GM19395 (cell line): ENCODE data around the gene JOSD2.
"Not testable (repeated sequence)": the region's sequence is repeated elsewhere in the genome, so short reads cannot be mapped to it uniquely, and the experiment has no call there.

Experiments
- ATAC-seq: cut with Tn5 transposase; IDR thresholded peaks from one replicate; pipeline ENCODE4 v1.9.1; 2021; ENCODE audit warnings: mild to moderate bottlenecking, moderate library complexity; ENCODE audit not compliant: unreplicated experiment

The JOSD2 gene

DNA sequence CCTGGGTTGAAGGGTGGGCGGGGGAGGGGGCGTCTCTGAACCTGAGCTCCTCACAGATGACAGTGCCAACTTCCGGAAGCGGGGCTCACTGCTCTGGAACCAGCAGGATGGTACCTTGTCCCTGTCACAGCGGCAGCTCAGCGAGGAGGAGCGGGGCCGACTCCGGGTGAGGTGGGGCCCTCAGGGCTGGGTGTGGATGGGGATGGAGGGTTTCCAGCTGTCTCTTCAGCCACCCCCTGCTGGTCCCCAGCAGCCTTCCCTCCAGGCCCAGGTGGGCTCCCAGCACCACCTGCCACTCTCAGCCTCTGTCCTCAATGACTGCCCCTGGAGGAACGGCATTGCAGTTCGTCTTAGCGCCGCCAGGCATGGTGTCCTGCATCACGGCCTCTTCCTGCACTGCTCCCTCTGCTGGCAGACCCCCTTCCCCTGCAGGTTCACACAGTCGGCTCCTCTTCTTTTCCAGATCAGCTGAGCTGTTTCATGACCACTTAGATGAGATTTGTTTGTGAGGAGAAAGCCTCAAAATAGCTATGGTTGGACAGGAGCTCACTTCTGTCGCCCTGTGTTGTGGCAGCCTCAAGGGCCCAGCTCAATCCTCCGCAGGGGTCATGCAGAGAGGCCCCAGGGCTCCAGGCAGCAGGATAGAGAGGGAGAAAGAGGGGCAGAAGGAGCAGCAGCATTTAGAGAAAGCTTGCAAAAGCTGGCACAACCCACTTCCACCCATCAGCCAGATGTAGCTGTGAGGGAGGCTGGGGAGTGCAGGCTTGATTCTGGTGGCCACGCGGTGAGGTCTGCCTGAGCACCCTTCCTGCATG lies 31.9 kb downstream of the JOSD2 start:
- no peak for ATAC-seq

DNA sequence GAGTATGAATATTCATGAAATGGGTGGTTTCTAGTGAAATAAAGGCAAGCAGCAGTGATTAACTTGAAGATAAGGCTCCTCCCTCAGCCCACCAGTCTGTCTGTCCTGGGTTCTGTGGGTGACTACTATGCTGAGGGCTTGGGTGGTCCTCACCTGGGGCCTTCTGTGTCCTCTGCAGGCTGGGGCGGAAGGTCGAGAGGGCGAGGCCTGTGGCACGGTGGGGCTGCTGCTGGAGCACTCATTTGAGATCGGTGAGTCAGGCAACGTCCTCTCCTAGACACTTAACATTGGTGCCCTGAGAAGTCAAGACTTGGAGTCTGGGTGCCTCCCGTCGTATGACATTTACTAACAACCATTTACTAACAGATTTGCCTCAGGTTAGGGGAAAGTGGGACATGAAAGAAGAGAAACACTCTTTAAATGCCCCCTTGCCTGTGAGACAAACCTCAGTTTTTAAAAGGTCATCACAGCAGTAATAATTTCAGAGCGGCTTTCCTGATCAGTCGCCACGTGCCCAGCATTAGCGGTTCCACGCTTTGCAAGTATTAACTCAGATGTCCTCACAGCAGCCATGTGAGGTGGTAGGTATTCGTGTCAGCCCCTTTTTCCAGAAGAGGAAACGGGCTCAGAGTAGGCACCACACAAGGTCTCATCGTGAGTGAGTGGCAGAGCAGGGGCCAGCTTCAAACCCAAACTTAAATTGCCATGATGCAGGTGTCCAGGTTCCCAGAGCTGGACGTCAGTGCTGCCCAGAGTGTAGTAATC lies 33.1 kb downstream of the JOSD2 start:
- ATAC-seq = no peak

DNA sequence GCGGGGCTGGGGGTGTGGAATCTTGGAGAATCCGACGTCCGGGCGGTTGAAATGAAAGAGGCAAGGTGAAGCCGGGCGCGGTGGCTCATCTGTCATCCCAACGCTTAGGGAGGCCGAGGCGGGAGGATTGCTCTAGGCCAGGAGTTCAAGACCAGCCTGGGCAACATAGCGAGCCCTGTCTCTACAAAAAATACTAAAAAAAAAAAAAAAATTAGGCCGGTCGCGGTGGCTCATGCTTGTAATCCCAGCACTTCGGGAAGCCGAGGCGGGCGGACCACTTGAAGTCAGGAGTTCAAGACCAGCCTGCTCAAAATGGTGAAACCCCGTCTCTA lies 34.1 kb downstream of the JOSD2 start:
- no peak for ATAC-seq

DNA sequence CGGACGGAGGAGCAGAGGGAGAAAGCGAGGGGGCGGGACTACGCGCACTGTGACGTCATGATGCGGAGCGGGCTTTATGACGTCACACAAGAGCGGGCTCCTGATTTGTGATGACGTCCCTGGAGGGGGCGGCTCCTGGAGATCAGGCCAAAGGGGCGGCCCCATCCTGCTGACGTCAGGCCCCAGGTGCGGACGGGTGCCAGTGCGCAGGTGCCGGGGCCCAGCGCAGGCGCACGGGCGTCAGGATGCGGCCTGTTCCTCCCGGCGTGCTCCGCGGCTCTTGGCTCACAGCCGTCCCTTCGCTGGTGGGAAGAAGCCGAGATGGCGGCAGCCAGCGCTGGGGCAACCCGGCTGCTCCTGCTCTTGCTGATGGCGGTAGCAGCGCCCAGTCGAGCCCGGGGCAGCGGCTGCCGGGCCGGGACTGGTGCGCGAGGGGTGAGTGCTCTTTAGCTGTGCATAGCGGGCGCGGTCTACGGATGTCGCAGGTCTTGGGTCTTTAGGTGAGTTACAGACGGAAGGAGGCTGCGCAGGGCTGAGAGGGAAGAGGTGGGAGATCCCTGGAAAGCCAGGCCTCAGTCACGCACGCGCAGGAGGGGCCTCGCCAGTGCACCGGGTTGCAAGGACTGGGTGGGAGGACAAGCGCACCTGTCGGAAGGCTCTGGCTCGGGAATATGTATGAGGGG lies 34.6 kb downstream of the JOSD2 start, which contains the start of the genes EMC10 and GARIN5A:
TSS of gene EMC10 (plus strand) at position 284 of the 683 bp plus-strand sequence. CDS start at position 322, 38 bp downstream.
TSS of gene GARIN5A (minus strand) at position 625 of the 683 bp plus-strand sequence. CDS start at position 165, 460 bp downstream.
- ATAC-seq = peak; percentile 81

DNA sequence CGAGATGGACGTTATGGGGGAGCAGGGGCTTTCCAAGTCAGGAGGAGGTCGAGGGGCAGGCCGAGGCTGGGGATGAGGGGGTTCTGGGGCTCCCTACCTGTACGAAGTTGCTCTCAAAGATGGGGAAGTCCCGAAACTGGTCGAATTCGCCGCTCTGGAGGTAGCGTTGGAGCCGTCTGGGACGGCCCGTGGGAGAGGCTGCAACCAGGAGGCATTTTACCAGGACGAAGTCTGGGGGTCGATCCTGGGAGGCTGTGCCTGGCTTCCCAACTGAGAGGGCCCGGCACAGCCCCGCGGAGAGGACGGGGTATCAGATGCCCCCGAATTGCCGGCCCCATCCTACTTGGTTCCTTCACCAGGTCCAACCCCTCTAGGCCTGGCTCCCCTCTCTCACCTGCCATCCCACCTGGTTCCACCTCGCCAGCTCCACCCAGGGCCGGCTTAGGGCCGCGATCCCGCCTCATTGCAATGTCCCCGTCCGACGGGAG lies 35.2 kb downstream of the JOSD2 start:
- no peak for ATAC-seq

DNA sequence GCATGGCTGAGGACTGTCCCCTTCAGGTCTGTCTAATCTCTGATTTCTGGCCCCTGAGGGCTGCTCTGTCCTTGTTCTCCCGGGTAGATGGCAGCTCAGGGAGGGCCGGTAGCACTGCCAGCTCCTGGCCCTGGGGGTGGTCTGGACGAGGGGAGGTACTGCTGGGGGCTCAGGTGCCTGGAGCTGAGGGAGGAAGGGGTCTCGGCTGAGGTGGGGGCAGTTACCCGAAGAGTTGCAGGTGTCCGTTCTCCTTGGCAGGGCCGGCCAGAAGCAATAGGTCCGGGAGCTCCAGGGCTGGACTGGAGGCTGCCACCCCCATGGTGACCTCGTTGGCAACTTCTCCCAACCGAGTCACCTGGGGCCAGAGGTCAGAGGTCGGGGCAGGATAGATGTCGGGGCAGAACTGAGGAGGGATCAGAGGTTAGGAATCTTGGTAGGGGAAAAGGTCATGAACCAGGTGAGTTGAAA lies 35.9 kb downstream of the JOSD2 start:
- no peak for ATAC-seq

DNA sequence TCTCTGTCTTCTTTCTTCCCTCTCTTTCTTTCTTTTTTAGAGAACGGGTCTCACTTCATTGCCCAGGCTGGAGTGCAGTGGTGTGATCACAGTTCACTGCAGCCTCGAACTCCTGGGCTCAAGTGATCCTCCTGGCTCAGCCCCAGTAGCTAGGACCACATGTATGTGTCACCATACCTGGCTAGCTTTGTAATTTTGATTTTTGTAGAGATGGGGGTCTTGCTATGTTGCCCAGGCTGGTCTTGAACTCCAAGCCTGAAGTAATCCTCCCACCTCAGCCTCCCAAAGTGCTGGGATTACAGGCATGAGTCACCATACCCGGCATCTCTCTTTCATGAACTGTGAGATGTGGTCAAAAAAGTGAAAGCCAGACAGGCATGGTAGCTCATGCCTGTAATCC lies 37.7 kb downstream of the JOSD2 start:
- not testable (repeated sequence) for ATAC-seq

DNA sequence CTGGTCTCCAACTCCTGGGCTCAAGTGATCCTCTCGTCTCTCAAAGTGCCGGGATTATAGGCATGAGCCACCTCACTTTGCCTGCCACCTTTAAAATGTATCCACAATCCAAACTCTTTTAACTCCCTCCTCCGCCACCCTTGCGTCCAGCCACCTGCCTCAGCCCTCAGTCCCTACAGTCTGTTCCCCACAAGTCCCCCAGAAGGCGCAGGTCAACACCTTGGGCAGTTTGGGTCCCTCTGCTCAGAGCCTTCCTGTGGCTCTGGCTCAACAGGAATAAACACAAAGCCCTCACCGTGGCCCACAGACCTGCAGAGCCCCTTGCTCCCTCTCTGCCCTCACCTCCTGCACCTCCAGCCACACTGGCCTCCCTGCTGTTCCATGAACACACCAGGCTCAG lies 42.2 kb downstream of the JOSD2 start:
- no peak for ATAC-seq

DNA sequence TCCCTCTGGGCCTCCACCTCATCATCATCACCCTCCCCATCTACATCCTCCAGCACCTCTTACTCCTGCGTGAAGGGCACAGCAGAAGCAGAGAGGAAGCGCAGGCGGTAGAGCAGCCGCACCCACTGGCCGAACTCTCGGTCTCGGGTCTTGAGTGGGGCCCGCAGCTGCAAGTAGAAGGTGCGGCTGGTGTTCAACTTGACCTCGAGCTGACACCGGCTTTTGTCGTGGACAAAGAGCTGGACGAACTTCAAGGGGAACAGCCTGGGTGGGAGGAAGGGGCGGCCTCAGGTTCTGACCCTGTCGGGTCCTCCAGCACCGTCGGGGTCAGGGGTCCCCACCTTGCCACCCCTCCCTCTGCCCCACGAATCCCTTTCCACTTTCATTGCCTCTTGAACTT lies 43.4 kb downstream of the JOSD2 start:
- no peak for ATAC-seq

DNA sequence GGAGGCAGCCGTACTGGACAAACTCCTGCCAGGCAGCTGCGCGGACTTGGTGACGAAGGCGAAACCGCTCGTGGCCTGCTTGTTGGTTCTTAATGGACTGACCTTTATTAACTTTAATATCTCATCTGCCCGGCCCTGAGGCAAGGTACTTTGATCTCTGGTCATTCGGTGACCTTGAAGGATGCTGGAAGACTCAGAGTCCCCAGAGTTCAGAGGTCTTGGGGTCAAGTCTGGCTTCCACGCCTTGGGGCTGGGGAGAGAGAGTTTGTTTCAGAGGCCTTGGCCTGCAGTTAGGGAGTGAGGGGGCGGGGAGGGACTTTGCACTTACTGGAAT lies 44.3 kb downstream of the JOSD2 start:
- no peak for ATAC-seq

DNA sequence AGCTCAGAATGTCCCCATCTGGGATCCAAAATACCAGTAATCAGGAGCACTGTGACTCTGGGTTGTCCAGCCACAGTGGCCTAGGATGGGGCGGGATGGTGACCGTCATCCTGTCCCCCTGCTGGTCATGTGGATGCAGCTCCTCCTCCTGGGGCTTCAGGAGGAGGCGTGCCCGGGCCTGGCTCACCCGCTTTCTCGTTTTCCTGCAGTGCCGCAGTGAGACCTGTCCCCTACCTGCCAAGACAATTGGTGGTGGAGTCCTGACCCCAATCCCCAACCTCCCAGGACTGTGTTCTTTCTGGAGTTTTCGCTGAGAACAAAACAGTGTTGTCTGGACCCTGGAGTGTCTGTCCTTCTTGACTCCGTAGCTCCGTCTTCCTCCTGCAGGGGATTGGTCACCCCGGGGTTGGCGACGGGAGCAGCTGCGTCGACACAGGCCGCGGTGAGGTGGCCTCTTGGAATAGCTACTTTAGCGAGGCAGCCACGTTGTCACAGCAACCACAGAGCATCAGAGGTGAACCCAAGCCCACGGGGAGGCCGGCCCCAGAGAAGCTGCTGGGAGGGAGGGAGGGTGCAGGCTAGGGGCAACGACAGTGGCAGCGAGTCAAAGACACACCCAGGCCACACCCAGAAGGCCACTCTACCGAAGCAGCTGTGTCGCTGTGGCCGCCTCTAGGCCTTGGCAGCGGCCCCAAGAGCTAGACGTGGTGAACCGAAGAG lies 44.8 kb downstream of the JOSD2 start:
- ATAC-seq = no peak

DNA sequence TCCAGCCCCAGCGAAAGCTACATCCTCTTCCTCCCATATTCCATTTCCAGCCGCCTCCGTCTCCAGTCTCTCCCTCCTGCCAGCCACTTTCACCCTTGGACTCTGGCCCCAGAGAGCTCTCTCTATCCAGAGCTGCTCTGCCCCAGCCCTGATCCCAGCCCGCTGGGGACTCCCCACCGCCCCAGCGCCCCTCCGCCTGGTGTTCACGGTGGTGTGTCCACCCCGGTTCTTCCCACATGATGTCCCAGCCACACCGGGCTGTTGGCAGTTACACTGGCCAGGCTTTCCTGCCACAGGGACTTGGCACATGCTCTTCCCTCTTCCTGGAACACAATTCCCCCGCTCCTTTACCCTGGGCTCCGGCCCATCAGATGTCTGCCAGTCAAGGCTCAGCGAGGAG lies 46.0 kb downstream of the JOSD2 start:
- ATAC-seq = no peak

DNA sequence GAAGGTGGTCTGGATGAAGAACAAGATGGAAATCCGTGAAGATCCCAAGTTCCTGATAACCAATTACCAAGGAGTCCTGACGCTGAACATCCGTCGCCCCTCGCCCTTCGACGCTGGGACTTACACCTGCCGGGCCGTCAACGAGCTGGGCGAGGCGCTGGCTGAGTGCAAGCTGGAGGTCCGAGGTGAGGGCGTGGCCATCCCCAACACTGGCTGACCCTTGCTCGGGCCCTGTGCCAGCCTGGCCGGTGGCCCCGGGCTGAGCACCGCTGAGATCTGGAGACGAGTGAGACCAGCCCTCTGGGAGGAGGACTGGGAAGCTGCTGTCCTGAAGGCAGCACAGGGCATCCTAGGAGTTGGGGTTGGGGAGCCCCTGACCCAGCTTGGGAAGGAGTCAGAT lies 46.6 kb downstream of the JOSD2 start:
- no peak for ATAC-seq

DNA sequence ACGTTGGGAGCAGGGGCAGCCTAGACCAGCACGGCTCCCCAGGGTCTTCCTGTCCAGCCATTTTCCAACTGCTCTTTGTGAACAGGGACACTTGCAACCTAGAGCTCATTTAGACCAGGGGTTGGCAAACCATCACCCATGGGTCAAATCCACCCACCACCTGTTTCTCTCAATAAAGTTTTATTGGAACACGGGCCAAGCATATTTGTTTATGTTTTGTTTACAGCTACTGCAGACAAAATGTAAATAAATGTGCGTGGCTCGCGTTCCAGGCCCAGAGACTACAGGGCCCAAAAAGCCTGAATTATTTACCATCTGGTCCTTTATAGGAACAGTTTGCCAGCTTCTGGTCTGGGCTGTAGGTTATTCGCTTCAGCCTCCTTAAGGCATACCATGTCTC lies 48.0 kb downstream of the JOSD2 start:
- no peak for ATAC-seq

DNA sequence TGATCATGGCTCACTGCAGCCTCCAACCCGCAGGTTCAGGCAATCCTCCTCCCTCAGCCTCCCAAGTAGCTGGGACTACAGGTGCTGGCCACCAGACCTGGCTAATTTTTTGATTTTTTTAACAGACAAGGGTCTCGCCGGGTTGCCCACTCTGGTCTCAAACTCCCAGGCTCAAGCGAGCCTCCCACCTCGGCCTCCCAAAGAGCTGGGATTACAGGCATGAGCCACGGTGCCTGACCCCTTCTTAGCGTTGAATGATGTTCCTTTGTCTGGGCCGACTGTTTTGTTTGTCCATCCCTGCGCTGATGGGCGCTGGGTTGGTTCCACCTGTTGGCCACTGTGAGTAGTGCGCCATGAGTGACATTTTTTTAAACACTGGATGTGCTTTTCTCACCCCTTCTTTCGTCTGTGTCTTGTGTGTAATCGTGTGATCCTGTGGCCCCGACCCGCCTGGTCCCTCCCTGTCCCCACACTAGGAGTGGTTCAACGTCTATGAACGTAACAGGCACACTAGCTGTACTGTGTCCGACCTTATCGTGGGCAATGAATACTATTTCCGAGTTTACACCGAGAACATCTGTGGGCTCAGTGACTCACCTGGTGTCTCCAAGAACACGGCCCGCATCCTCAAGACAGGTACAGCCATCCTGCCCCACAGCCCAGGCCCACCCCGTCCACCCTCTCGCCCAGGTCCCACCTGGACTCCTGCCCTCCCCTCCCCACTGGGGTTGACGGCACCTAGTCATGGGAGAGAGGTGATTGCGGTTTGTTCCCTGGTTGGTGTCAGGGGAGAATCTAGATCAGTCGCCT lies 49.7 kb downstream of the JOSD2 start:
- no peak for ATAC-seq

DNA sequence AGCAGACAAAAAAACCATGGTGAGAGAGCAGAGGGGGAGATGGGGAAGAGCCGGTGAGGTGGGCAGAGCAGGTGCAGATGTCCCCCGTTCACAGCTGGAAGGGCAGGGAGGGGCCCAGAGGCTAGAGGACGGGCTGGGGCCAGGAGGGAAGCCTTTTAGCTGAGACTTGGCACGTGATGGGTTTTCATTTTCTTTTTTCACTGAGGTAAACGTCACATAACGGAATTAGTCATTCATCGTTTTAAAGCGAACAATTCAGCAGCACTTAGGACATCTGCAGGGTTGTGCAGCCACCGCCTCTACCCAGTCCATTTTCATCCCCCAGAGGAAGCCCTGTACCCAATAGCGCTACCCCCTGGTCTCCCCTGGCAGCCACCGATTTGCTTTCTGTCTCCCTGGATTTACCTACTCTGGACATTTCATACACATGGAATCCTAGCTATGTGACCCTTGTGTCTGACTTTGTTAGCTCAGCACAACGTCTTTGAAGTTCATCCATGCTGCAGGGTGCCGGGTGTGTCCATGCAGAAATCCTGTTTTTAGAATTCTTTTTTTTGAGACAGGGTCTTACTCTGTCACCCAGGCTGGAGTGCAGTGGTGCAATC lies 50.7 kb downstream of the JOSD2 start:
- ATAC-seq = peak; percentile 79

DNA sequence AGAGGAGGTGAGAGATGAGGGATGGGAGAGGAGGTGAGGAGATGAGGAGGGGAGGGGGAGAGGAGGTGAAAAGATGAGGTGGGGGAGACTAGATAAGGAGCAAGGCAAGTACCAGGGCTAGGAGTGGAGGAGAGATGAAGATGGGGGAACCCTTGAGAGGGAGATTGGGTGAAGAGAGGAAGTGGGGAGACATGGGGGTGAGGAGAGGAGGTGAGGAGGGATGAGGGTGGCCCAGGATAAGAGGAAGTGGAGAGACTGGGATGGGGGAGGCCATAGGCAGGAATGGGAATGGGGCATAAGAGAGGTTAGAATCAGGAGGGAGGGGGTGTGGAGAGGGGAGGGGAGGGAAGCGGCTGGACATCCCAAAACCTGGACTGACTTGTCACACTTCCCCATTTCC lies 51.4 kb downstream of the JOSD2 start:
- no peak for ATAC-seq

DNA sequence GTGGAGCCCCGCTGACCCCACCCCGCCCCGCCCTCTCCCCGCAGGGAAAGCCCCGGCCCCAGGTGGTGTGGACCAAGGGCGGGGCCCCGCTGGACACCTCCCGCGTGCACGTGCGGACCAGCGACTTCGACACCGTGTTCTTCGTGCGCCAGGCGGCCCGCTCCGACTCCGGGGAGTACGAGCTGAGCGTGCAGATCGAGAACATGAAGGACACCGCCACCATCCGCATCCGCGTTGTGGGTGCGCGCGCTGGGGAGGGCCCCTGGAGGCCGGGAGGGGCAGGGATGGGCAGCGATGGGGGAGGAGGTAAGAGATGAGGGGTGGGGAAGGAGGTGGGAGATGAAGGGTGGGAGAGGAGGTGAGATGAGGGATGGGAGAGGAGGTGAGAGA lies 51.9 kb downstream of the JOSD2 start:
- no peak for ATAC-seq

DNA sequence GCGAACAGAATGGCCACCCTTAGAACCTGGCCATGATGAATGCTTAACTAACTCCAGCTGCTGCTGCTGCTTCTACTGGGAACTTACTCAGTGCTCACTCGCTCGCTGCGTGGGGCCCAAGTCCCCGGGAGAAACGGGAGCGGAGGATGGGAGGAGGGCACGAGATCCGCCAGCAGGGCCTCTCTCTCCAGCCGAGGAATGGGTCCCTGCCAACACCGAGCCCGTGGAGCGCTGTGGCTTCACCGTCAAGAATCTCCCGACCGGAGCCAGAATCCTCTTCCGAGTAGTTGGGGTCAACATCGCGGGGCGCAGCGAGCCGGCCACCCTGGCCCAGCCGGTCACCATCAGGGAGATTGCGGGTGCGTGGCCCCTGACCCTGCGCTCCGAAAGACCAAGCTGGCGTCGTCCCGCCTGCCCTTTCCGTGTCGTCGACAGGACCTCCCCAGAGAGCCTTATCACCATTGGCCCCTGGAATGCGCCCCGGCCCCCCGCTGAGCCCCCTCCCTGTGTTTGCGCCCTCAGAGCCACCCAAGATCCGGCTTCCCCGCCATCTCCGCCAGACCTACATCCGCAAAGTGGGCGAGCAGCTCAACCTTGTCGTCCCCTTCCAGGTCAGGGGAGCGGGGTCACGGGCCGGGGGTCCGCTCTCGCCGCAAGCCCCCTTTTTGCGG lies 52.5 kb downstream of the JOSD2 start:
- no peak for ATAC-seq
